WTC11 (cell line): ENCODE measurements around the gene LENG9. TPM values are rescaled to one million over a fixed set of nuclear protein-coding genes. Genes with fewer than 3 reads are reported as not detected.

Experiments used
- ATAC-seq: fragments of 200-7000 bp; cut with Tn5 transposase; 2 replicates; pipeline ENCODE4 v1.10.0; 2021; ENCODE audit warnings: mild to moderate bottlenecking, moderate library complexity
- CTCF ChIA-PET: fragments of 300-600 bp; sonication (Branson Sonifier 250); formaldehyde crosslinking; loops from one replicate; lab custom pipeline; 2021; ENCODE audit warnings: antibody characterized with exemption; lab: Charles Lee
- POLR2A ChIA-PET: fragments of 350-600 bp; sonication (Branson Sonifier 250); formaldehyde crosslinking; loops from one replicate; lab custom pipeline; 2021; ENCODE audit warnings: antibody characterized with exemption; lab: Charles Lee
- DNase-seq: peaks from one replicate; pipeline ENCODE4 v3.0.0; 2021; ENCODE audit warnings: low spot score
- H3K27ac Mint-ChIP-seq: 2 replicates; pipeline ENCODE4 v1.8.0; 2021; ENCODE audit warnings: mixed read lengths
- H3K27me3 Mint-ChIP-seq: 2 replicates; pipeline ENCODE4 v1.8.0; 2021; ENCODE audit warnings: low read depth, mild to moderate bottlenecking, moderate library complexity, mixed read lengths
- H3K36me3 Mint-ChIP-seq: 2 replicates; pipeline ENCODE4 v1.8.0; 2021; ENCODE audit warnings: mixed read lengths
- H3K4me1 Mint-ChIP-seq: 2 replicates; pipeline ENCODE4 v1.8.0; 2022; ENCODE audit warnings: mixed read lengths
- H3K4me3 Mint-ChIP-seq: 2 replicates; pipeline ENCODE4 v1.8.0; 2021; ENCODE audit warnings: mild to moderate bottlenecking, moderate library complexity, mixed read lengths
- H3K9me3 Mint-ChIP-seq: 2 replicates; pipeline ENCODE4 v1.8.0; 2021; ENCODE audit warnings: mixed read lengths
- AFF4 ChIP-seq: sonication (generic); formaldehyde crosslinking; IDR thresholded peaks from 2 replicates; pipeline ENCODE4 v1.8.1; 2023; ENCODE audit warnings: mild to moderate bottlenecking, missing genetic modification reagents, borderline replicate concordance
- AR ChIP-seq: fragments of 250-450 bp; sonication (Bioruptor Pico); IDR thresholded peaks from 2 replicates; pipeline ENCODE4 v1.9.0; 2021; ENCODE audit warnings: mild to moderate bottlenecking
- ATF1 ChIP-seq: sonication (generic); formaldehyde crosslinking; IDR thresholded peaks from 2 replicates; pipeline ENCODE4 v1.8.1; 2023; ENCODE audit warnings: mild to moderate bottlenecking, moderate library complexity, missing genetic modification reagents
- CTCF ChIP-seq: fragments of 200-600 bp; IDR thresholded peaks from 2 replicates; pipeline ENCODE4 v1.8.0; 2022; ENCODE audit warnings: antibody characterized with exemption
- EMX1 ChIP-seq: fragments of 250-450 bp; sonication (Bioruptor Pico); IDR thresholded peaks from 2 replicates; pipeline ENCODE4 v1.8.0; 2021; ENCODE audit warnings: mild to moderate bottlenecking
- HMGXB4 ChIP-seq: sonication (generic); formaldehyde crosslinking; IDR thresholded peaks from 2 replicates; pipeline ENCODE4 v1.8.1; 2023; ENCODE audit warnings: mild to moderate bottlenecking, moderate library complexity, missing genetic modification reagents
- MAX ChIP-seq: sonication (generic); formaldehyde crosslinking; IDR thresholded peaks from 2 replicates; pipeline ENCODE4 v1.8.0; 2022; ENCODE audit warnings: mild to moderate bottlenecking, missing genetic modification reagents
- NFYB ChIP-seq: sonication (generic); formaldehyde crosslinking; conservative IDR thresholded peaks from 2 replicates; pipeline ENCODE4 v1.8.0; 2022; ENCODE audit warnings: low read depth, missing genetic modification reagents
- NR2C2 ChIP-seq: sonication (generic); formaldehyde crosslinking; IDR thresholded peaks from 2 replicates; pipeline ENCODE4 v1.8.0; 2022; ENCODE audit warnings: mild to moderate bottlenecking, missing genetic modification reagents
- PRRX2 ChIP-seq: fragments of 250-450 bp; sonication (Bioruptor Pico); IDR thresholded peaks from 2 replicates; pipeline ENCODE4 v1.8.0; 2021; ENCODE audit warnings: mild to moderate bottlenecking
- USF2 ChIP-seq: sonication (generic); formaldehyde crosslinking; IDR thresholded peaks from 2 replicates; pipeline ENCODE4 v1.8.1; 2023; ENCODE audit warnings: mild to moderate bottlenecking, missing genetic modification reagents, moderate library complexity
- ZNF219 ChIP-seq: sonication (generic); formaldehyde crosslinking; IDR thresholded peaks from 2 replicates; pipeline ENCODE4 v1.8.0; 2023; ENCODE audit warnings: missing genetic modification reagents, mild to moderate bottlenecking, borderline replicate concordance
- ZNF281 ChIP-seq: sonication (generic); formaldehyde crosslinking; IDR thresholded peaks from 2 replicates; pipeline ENCODE4 v1.8.0; 2023; ENCODE audit warnings: mild to moderate bottlenecking, missing genetic modification reagents
- ZNF671 ChIP-seq: fragments of 250-450 bp; sonication (Bioruptor Pico); IDR thresholded peaks from 2 replicates; pipeline ENCODE4 v1.8.0; 2021; ENCODE audit warnings: mild to moderate bottlenecking
- total RNA-seq: library from RNA; stranded (reverse); gene quantifications from 3 replicates; pipeline ENCODE4 v1.2.3, GENCODE V29; 2021

The LENG9 gene
- total RNA-seq, 1 experiment from 2014 or later: 6.1 TPM

- POLR2A ChIA-PET: no interaction called here
Measured at GRCh38 chr19:54415208-54415900, 48.2 kb downstream of the LENG9 start, which contains the start of gene TTYH1. Gene TTYH1 (plus strand): TSS chr19:54415464. CDS start chr19:54415553, 89 bp downstream.

GRCh38 chr19:54414156-54414555 is 49.4 kb downstream of the LENG9 start:
- no peak for ATAC-seq
- no peak for TF ChIP-seq ZNF281 (CRISPR knock-in tag)
- no peak for TF ChIP-seq EMX1 (CRISPR knock-in tag)
- no peak for TF ChIP-seq NR2C2 (CRISPR knock-in tag)
- TF ChIP-seq ZNF219 (CRISPR knock-in tag): no peak
- TF ChIP-seq USF2: no peak
- no peak for TF ChIP-seq AFF4
- no peak for TF ChIP-seq ZNF671 (CRISPR knock-in tag)
- TF ChIP-seq PRRX2 (CRISPR knock-in tag): no peak
- TF ChIP-seq ATF1: no peak
- TF ChIP-seq AR (CRISPR knock-in tag): no peak

More at GRCh38 chr19:54415208-54415900, 48.2 kb downstream of the LENG9 start, which contains the start of gene TTYH1:
- H3K4me3 Mint-ChIP-seq: peak within 1 kb of the TSS; percentile 82
- peaks cover 9% of the 10 kb centered on the region; the same call in 1 of the 2 replicates for H3K36me3 Mint-ChIP-seq
- DNase-seq (peak; percentile 77), ATAC-seq (peak; percentile 51)
- peaks cover 57% of the 10 kb centered on the region for H3K27me3 Mint-ChIP-seq
- H3K4me1 Mint-ChIP-seq: peaks cover 36% of the 10 kb centered on the region
- TF ChIP-seq CTCF: peak; percentile 90
- peak; percentile 55; the same call in 1 of the 2 replicates for TF ChIP-seq HMGXB4 (CRISPR knock-in tag)
- TF ChIP-seq MAX (CRISPR knock-in tag): peak; percentile 43; the same call in 1 of the 2 replicates
- TF ChIP-seq NFYB: no peak
- peaks cover 19% of the 10 kb centered on the region for H3K9me3 Mint-ChIP-seq
- CTCF ChIA-PET: interaction anchor here (0.6 to 2.4 kb wide), 19 partner anchors 12 to 235 kb away, joined by 3 to 46 read pairs (median 4); partner anchors contain the start of genes CDC42EP5, LENG8, LENG9 and MBOAT7
- no peak within 1 kb of the TSS for H3K27ac Mint-ChIP-seq

More at GRCh38 chr19:54414156-54414555, 49.4 kb downstream of the LENG9 start:
- Mint-ChIP-seq H3K27ac (no peak overlapping the region), H3K4me3 (no peak overlapping the region), H3K9me3 (peaks cover 19% of the 10 kb centered on the region), H3K27me3 (peaks cover 67% of the 10 kb centered on the region), H3K36me3 (peaks cover 9% of the 10 kb centered on the region; the same call in 1 of the 2 replicates), H3K4me1 (peaks cover 26% of the 10 kb centered on the region)
- no peak for DNase-seq
- CTCF ChIA-PET: no interaction called here
- POLR2A ChIA-PET: no interaction called here
